GM19455 (cell line): ENCODE measurements around the gene SPATA45.
"Not testable (repeated sequence)": the region's sequence is repeated elsewhere in the genome, so short reads cannot be mapped to it uniquely, and the experiment has no call there.

Experiments
- ATAC-seq: cut with Tn5 transposase; IDR thresholded peaks from one replicate; pipeline ENCODE4 v1.9.1; 2021; ENCODE audit not compliant: unreplicated experiment

Gene SPATA45

DNA sequence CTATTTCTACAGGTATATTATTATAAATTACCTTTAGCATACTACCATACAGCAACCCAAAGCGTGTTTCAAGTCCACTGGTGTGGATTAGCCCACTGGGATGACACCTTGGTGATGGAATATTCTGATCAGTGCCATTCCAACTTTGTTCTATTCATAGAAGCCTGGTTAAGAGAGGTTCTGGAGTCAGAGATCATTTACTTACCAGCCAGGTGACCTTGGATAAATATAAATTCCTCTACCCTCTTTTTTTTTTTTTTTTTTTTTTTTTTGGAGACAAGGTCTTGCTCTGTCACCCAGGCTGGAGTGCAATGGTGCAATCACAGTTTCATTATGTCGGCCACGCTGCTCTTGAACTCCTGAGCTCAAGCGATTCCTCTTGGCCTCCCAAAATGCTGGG, at the start of gene SPATA45:
Gene SPATA45, minus strand, starts transcription at position 101 of the 400 bp plus-strand sequence. CDS start 11,500 bp downstream, outside the sequence.
- ATAC-seq: no peak

GRCh38 chr1:212892108-212892507, 44.7 kb upstream of the SPATA45 start:
- no peak for ATAC-seq

DNA sequence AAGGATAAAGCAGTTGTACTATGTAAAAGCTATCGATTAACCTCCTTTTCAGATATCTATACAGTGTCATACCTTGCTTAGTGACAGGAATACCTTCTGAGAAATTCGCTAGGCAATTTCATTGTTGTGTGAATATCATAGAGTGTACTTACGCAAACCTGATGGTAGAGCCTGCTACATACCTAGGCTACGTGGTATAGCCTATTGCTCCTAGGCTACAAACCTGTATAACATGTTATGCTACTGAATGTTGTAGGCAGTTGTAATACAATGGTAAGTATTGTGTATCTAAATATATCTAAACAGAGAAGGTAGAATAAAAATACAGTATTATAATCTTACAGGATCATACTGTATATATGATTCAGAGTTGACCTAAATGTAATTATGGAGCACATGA, 37.1 kb upstream of the SPATA45 start:
- no peak for ATAC-seq

- ATAC-seq: no peak
Observed at GRCh38 chr1:212879947-212880690, 32.7 kb upstream of the SPATA45 start.

GRCh38 chr1:212878418-212878817, 31.0 kb upstream of the SPATA45 start:
- ATAC-seq: no peak

DNA sequence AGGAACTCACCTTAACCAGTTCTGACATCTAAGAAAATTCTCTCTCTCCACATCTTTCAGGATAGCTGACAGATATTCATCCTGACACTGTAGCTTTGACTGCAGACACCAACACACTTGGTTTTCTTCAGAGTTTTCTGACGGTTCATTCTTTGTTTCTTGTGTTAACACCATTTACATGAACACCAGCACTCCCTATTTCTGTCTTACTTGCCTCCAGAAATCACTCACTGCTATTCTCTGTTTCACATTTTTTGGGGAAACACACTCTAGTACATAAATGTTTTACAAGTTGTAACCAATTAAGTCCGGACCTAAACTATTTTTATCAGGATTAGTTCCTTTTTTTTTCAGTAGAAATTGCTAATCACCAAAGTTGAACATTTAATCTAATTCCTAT, 26.1 kb upstream of the SPATA45 start:
- peak; percentile 65 for ATAC-seq

DNA sequence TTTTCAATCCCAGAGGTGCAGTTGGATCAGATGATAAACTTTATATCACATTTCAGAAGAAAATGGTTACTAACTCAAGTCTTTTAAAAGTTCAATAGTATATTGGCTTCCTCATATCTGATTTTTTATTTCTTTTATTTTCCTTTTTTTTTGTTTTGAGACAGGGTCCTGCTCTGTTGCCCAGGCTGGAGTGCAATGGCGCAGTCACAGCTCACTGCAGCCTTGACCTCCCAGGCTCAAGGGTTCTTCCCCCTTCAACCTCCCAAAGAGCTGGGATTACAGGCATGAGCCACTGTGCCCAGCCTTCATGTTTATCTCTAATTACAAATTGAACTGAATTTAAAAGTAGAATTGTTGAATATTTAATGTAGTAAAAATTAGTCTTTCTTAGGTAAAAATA, 24.5 kb upstream of the SPATA45 start:
- no peak for ATAC-seq

DNA sequence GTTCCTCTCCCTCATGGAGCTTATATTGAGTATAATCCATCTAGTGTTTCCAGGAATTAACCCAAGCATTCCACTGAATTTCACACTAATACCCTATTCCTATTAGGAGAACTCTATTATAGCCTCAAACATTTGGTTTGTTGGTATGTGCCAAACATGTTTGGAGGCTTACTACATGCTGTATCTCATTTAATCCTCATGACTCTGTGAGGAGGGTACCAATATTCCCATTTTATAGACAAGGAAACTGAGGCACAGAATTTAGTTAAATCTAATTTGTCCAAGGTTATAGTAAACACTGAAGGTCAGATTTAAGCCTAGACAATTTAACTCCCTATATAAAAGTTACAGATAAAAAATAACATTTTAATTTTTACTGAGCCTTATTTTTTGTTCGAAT, 19.7 kb upstream of the SPATA45 start:
- ATAC-seq: no peak

DNA sequence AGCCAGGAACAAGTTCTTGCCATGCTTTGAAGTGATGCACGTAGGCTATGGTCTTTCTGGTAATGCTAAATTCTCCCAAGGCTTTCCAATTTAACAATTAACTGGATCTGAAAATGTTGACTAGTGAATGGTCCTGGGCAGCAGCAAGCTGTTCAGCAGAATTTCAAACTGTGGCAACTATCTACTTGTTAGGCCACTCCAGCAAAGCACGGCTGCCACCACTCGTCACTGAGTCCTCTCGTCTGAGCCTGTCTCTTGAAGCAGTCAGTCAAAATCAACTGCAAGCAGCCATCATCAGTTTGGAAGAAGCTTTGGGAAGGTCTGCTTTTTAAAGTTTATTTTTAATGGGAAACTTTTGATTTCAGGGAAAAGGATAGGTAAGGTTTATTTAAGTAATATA, 16.8 kb upstream of the SPATA45 start:
- no peak for ATAC-seq

GRCh38 chr1:212863345-212863744, 15.9 kb upstream of the SPATA45 start:
- ATAC-seq: not testable (repeated sequence)

GRCh38 chr1:212862111-212862690, 14.8 kb upstream of the SPATA45 start:
- no peak for ATAC-seq

GRCh38 chr1:212860713-212861581, 13.5 kb upstream of the SPATA45 start:
- no peak for ATAC-seq

DNA sequence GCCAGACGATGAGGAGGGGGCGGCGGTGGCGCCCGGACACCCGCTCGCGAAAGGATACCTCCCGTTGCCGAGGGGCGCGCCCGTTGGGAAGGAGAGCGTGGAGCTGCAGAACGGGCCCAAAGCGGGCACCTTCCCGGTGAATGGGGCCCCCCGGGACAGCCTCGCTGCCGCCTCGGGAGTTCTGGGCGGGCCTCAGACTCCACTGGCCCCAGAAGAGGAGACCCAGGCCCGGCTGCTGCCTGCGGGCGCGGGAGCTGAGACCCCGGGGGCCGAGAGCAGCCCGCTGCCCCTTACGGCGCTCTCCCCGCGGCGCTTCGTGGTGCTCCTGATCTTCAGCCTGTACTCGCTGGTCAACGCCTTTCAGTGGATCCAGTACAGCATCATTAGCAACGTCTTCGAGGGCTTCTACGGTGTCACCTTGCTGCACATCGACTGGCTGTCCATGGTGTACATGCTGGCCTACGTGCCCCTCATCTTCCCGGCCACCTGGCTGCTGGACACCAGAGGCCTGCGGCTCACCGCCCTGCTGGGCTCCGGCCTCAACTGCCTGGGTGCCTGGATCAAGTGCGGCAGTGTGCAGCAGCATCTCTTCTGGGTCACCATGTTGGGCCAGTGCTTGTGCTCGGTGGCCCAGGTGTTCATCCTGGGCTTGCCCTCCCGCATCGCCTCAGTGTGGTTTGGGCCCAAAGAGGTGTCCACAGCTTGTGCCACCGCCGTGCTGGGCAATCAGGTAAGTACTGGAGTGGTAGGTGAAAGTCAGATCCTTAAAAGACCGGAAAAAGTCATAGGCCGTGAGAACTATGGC, 11.2 kb upstream of the SPATA45 start:
- ATAC-seq: peak; percentile 27

DNA sequence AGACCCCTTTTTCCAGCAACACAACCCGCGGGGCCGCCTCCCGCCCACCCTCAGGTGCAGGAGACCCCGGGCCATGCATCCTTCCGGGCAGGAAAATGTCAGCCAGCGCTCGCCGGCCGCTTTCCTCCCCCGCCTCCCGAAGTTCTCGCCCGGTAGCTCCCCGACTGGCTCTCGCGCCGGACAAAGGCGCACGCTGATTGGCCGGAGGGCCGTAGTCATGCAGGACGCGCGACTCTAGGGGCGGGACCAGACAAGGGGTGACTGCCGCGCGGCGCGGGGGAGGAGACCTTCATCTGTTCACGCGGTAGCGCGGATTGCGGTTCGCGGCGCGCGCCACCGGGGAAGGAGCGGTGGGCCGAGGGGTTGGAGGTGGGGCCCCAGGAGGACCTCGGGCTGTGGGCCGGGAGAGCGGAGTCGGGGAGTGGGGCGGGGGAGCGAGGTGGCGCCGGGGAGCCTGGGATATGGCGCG, 10.6 kb upstream of the SPATA45 start, which contains the start of gene FLVCR1:
Gene FLVCR1, plus strand, starts transcription at position 284 of the 469 bp plus-strand sequence. Its CDS starts 178 bp downstream, at position 462.
- ATAC-seq: peak; percentile 97

- no peak for ATAC-seq
Observed at GRCh38 chr1:212856755-212857154, 9.3 kb upstream of the SPATA45 start.

GRCh38 chr1:212853658-212854057, 6.2 kb upstream of the SPATA45 start:
- ATAC-seq: no peak

DNA sequence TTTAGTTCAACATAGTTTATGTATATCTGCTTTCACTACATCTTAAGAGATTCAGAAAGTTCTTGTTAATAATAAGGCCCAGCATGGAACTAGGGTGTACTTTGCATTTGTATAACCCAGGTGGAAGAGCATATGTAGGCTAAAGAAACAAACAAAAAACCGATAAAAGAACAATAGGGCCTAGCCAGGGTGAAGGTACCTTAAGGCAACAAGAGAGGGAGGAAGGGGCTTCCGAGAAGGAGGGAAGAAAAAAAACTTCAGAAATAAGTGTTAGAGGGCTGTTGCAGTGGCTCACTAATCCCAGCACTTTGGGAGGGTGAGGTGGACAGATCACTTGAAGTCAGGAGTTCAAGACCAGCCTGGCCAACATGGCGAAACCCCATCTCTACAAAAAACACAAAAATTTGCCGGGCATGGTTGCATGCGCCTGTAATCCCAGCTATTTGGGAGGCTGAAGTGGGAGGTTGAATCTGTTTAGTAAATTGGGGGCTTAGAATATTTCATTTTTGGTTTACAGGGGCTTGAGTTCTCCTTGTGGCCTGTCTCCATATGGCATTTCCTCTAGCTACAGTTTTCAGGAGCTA, 4.7 kb upstream of the SPATA45 start:
- ATAC-seq: no peak

GRCh38 chr1:212844521-212844920, 2.9 kb downstream of the SPATA45 start:
- ATAC-seq: not testable (repeated sequence)

DNA sequence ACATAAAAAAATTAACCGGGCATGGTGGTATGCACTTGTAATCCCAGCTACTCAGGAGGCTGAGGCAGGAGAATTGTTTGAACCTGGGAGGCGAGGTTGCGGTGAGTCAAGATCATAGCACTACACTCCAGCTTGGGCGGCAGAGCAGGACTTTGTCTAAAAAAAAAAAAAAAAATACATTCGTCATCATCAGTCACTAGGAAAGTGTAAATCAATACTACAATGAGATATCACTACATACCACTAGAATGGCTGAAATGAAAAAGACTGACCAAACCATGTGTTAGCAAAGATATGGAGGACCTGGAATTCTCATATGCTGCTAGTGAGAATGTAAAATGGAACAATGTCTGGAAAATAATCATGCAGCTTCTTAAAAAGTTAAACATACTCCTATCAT, 9.3 kb downstream of the SPATA45 start:
- ATAC-seq: no peak
